GM21723 (cell line): ENCODE results near the gene CAMK2N1.

ENCODE experiments used
- ATAC-seq: cut with Tn5 transposase; IDR thresholded peaks from one replicate; pipeline ENCODE4 v1.9.1; 2021; ENCODE audit warnings: mild to moderate bottlenecking, moderate library complexity; ENCODE audit not compliant: unreplicated experiment

The CAMK2N1 gene

GRCh38 chr1:20479840-20480239 is 6.2 kb downstream of the CAMK2N1 start:
- ATAC-seq, result no peak

GRCh38 chr1:20478057-20478635 is 7.9 kb downstream of the CAMK2N1 start:
- no peak for ATAC-seq

GRCh38 chr1:20477348-20478056 is 8.5 kb downstream of the CAMK2N1 start:
- ATAC-seq, result no peak

- ATAC-seq, result no peak
Measured at GRCh38 chr1:20476265-20477038, 9.6 kb downstream of the CAMK2N1 start.

- no peak for ATAC-seq
Measured at GRCh38 chr1:20474996-20475395, 11.0 kb downstream of the CAMK2N1 start.

- no peak for ATAC-seq
Measured at GRCh38 chr1:20474333-20474975, 11.6 kb downstream of the CAMK2N1 start.

GRCh38 chr1:20473894-20474293 is 12.1 kb downstream of the CAMK2N1 start:
- no peak for ATAC-seq

- ATAC-seq, result no peak
Measured at GRCh38 chr1:20472860-20473711, 12.9 kb downstream of the CAMK2N1 start.

- ATAC-seq, result no peak
Measured at GRCh38 chr1:20472121-20472520, 13.9 kb downstream of the CAMK2N1 start.

- ATAC-seq, result no peak
Measured at GRCh38 chr1:20470194-20470593, 15.8 kb downstream of the CAMK2N1 start.

- ATAC-seq, result no peak
Measured at GRCh38 chr1:20469406-20470076, 16.5 kb downstream of the CAMK2N1 start.

GRCh38 chr1:20466273-20466672 is 19.7 kb downstream of the CAMK2N1 start:
- no peak for ATAC-seq

- ATAC-seq, result no peak
Measured at GRCh38 chr1:20465187-20465586, 20.8 kb downstream of the CAMK2N1 start.

- no peak for ATAC-seq
Measured at GRCh38 chr1:20463502-20463901, 22.5 kb downstream of the CAMK2N1 start.

GRCh38 chr1:20462397-20462796 is 23.6 kb downstream of the CAMK2N1 start:
- ATAC-seq, result no peak

- ATAC-seq, result no peak
Measured at GRCh38 chr1:20458717-20459116, 27.3 kb downstream of the CAMK2N1 start.

GRCh38 chr1:20454004-20454403 is 32.0 kb downstream of the CAMK2N1 start:
- no peak for ATAC-seq

- no peak for ATAC-seq
Measured at GRCh38 chr1:20449735-20450311, 36.2 kb downstream of the CAMK2N1 start.

- no peak for ATAC-seq
Measured at GRCh38 chr1:20448671-20449071, 37.3 kb downstream of the CAMK2N1 start.

GRCh38 chr1:20447794-20448193 is 38.2 kb downstream of the CAMK2N1 start:
- ATAC-seq, result no peak
